GM12891 (cell line): Measurements from ENCODE around the gene AATF.

Source experiments
- POLR2A ChIP-seq: IDR thresholded peaks from 2 replicates; pipeline ENCODE4 v1.6.1; 2011; ENCODE audit warnings: low read depth, low read length, control low read depth
- POLR2AphosphoS5 ChIP-seq: IDR thresholded peaks from 2 replicates; pipeline ENCODE4 v1.6.1; 2011; ENCODE audit warnings: low read depth, low read length, control low read depth
- POU2F2 ChIP-seq: IDR thresholded peaks from 2 replicates; pipeline ENCODE4 v1.6.1; 2011; ENCODE audit warnings: low read depth, mild to moderate bottlenecking, control low read depth, low read length, moderate library complexity
- SPI1 ChIP-seq: IDR thresholded peaks from 2 replicates; pipeline ENCODE4 v1.6.1; 2011; ENCODE audit warnings: low read depth, low read length, control low read depth
- TAF1 ChIP-seq: IDR thresholded peaks from 2 replicates; pipeline ENCODE4 v1.6.1; 2011; ENCODE audit warnings: low read depth, low read length, control low read depth

DNA sequence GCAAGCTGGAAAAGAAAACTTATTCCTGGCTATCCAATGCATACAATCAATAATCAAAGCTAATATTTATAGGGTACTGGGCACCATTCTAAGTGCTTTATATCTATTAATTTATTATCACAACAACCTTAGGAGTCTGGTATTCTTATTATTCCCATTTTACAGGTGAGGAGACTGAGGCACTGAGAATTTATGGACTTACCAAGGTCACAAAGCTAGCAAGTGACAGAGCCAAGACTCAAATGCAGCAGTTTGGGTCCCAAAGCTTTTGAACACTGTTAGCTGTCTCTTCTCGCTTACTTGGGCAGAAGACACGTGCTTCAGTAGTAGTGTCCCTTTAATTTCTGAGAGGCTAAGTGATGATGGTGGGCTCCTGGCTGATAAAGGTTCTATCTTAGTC is 152.6 kb downstream of the AATF start:
- TF ChIP-seq POLR2A: no peak
- no peak for TF ChIP-seq POLR2AphosphoS5
- TF ChIP-seq POU2F2: no peak
- TF ChIP-seq TAF1: no peak
- no peak for TF ChIP-seq SPI1
